Measurements from ENCODE around the gene RBM7. TPM values are rescaled to one million over a fixed set of nuclear protein-coding genes. Genes with fewer than 3 reads are reported as not detected.

Gene RBM7
- total RNA-seq, 6 experiments from 2014 or later, result 10.5 to 27.3 (median 15.3) TPM

DNA sequence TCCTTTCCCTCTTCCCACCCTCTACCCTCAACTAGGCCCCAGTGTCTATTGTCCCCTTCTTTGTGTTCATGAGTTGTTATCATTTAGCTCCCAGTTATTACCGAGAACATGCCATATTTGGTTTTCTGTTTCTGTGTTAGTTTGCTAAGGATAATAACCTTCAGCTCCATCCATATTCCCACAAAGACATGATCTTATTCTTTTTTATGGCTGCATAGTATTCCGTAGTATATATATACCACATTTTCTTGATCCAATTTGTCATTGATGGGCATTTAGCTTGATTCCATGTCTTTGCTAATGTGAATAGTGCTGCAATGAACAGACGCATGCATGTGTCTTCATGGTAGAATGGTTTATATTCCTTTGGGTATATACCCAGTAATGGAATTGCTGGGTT lies 18.0 kb upstream of the RBM7 start:
- Histone ChIP-seq H3K4me3 (no peak overlapping the region), H3K27ac (no peak overlapping the region), H3K36me3 (no peaks in the 10 kb centered on the region), H3K4me1 (no peaks in the 10 kb centered on the region), H3K27me3 (no peaks in the 10 kb centered on the region), H3K9me3 (no peaks in the 10 kb centered on the region)
- DNase-seq (no peak), ATAC-seq (no peak)
- 71% methylated on average over 3 of the region's 3 CpGs for WGBS (ENCODE audit: insufficient coverage, low coverage, low lambda C conversion rate, missing lambda C conversion rate)
- intact Hi-C loops (cut with DNase I), result no loop called here
- TF ChIP-seq POLR2A (IDR thresholded peaks at IDR 0.05) (no peak), CTCF (IDR thresholded peaks at IDR 0.05) (no peak)

DNA sequence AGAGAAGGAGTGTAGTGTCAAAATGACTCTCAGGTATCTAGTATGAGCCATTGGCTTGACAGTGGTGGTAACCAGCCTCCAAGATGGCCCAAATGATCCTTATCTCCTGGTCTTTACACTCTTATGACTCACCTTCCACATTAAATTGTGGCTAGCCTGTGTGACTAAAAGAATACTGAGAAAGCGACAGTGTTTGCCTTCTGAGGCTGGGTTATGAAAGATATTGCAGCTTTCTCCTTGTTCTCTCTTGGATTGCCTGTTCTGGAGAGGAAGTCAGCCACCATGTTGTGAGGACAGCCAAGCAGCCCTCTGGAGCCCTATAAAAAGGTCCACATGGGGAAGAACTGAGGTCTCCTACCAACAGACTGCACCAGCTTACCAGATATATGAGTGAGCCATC lies 16.0 kb upstream of the RBM7 start:
- 91% methylated on average over 1 of the region's 1 CpG for WGBS (ENCODE audit: insufficient coverage, low coverage, low lambda C conversion rate, missing lambda C conversion rate)
- intact Hi-C loops (cut with DNase I), result no loop called here
- no peak for DNase-seq
- TF ChIP-seq POLR2A (IDR thresholded peaks at IDR 0.05) (no peak), CTCF (IDR thresholded peaks at IDR 0.05) (no peak)
- Histone ChIP-seq H3K36me3 (no peaks in the 10 kb centered on the region), H3K27me3 (no peaks in the 10 kb centered on the region), H3K27ac (no peak overlapping the region), H3K9me3 (no peaks in the 10 kb centered on the region), H3K4me3 (no peak overlapping the region), H3K4me1 (no peaks in the 10 kb centered on the region)
- no peak for ATAC-seq

DNA sequence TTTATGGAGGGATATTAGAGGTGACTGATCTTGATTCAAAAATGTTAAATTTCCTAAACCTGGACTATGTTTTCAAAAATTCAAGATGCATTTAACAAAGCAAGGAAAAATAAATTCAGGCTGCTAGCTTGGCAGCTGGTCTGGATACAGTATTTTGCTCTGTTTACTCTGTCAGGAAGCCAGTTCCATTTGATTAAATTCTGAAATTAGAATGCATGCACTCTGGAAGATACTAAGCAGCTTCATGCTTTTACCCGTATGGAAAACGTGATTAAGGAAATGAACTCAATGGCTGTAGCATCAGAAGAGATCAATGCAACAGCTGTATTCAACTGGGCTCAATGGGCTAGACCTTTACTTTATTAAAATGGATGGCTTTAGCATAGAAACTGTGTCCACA lies 14.3 kb upstream of the RBM7 start:
- ATAC-seq (no peak), DNase-seq (no peak)
- Histone ChIP-seq H3K36me3 (no peaks in the 10 kb centered on the region), H3K4me1 (no peaks in the 10 kb centered on the region), H3K9me3 (no peaks in the 10 kb centered on the region), H3K4me3 (no peak overlapping the region), H3K27me3 (no peaks in the 10 kb centered on the region), H3K27ac (no peak overlapping the region)
- WGBS (ENCODE audit: insufficient coverage, low coverage, low lambda C conversion rate, missing lambda C conversion rate), result 44% methylated on average over 2 of the region's 2 CpGs
- no peak for TF ChIP-seq CTCF (IDR thresholded peaks at IDR 0.05)
- no peak for TF ChIP-seq POLR2A (IDR thresholded peaks at IDR 0.05)
- intact Hi-C loops (cut with DNase I), result no loop called here

DNA sequence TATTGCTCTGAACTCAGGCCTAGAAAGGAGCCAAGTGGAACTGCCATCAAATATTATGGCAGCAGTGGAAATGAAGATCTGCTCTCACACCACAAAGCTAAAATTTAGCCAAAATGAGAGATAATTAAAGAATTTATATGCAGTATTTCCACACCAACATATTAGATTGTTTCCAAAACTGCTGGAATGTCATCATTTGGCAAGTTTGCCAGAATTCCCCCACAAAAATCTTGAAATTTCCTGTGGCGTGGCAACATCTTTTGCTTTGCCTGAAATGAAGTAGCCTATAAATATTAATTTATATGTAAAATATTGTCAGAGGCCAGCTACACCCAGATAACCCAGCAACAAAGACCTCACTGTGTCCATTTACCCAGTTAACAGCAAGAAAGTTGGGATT lies 13.9 kb upstream of the RBM7 start:
- Histone ChIP-seq H3K27ac (no peak overlapping the region), H3K27me3 (no peaks in the 10 kb centered on the region), H3K36me3 (no peaks in the 10 kb centered on the region), H3K4me3 (no peak overlapping the region), H3K9me3 (no peaks in the 10 kb centered on the region), H3K4me1 (no peaks in the 10 kb centered on the region)
- WGBS (ENCODE audit: insufficient coverage, low coverage, low lambda C conversion rate, missing lambda C conversion rate), result 67% methylated on average over 1 of the region's 1 CpG
- intact Hi-C loops (cut with DNase I), result no loop called here
- TF ChIP-seq POLR2A (IDR thresholded peaks at IDR 0.05) (no peak), CTCF (IDR thresholded peaks at IDR 0.05) (no peak)
- DNase-seq (no peak), ATAC-seq (no peak)

Data from right lobe of liver (tissue), 6 donors.